GM23338 (cell line): ENCODE results near the gene PRMT7. TPM values are rescaled to one million over a fixed set of nuclear protein-coding genes. Genes with fewer than 3 reads are reported as not detected.

Experiments used
- ATAC-seq: fragments of 200-7000 bp; cut with Tn5 transposase; 3 replicates; pipeline ENCODE4 v1.9.1; 2020
- DNase-seq: peaks from one replicate; pipeline ENCODE4 v3.0.0-alpha.2; 2015; ENCODE audit warnings: low spot score
- H2AFZ ChIP-seq: fragments of 200-600 bp; sonication (generic); 2 replicates; pipeline ENCODE4 v1.8.0; 2016; ENCODE audit warnings: antibody characterized with exemption, mild to moderate bottlenecking, moderate library complexity
- H3F3A ChIP-seq: fragments of 200-600 bp; sonication (generic); replicated peaks from 2 replicates; pipeline ENCODE4 v1.8.0; 2017; ENCODE audit warnings: antibody characterized with exemption, mixed run types, low read depth
- H3K27ac ChIP-seq: fragments of 200-600 bp; sonication (generic); 2 replicates; pipeline ENCODE4 v1.6.1; 2016; ENCODE audit warnings: low read depth
- H3K27me3 ChIP-seq: fragments of 200-600 bp; sonication (generic); 2 replicates; pipeline ENCODE4 v1.8.0; 2016; ENCODE audit warnings: mild to moderate bottlenecking, mixed run types, moderate library complexity; ENCODE audit not compliant: insufficient read depth
- H3K36me3 ChIP-seq: fragments of 200-600 bp; sonication (generic); 2 replicates; pipeline ENCODE4 v1.8.0; 2016; ENCODE audit warnings: mild to moderate bottlenecking; ENCODE audit not compliant: insufficient read depth
- H3K4me1 ChIP-seq: fragments of 200-600 bp; sonication (generic); 2 replicates; pipeline ENCODE4 v1.8.0; 2016; ENCODE audit warnings: mild to moderate bottlenecking, moderate library complexity; ENCODE audit not compliant: insufficient read depth
- H3K4me2 ChIP-seq: fragments of 200-600 bp; sonication (generic); 2 replicates; pipeline ENCODE4 v1.7.1; 2017; ENCODE audit warnings: mixed run types
- H3K4me3 ChIP-seq: fragments of 200-600 bp; sonication (generic); 2 replicates; pipeline ENCODE4 v1.6.1; 2016; ENCODE audit warnings: mixed run types
- H3K79me2 ChIP-seq: fragments of 200-600 bp; sonication (generic); replicated peaks from 2 replicates; pipeline ENCODE4 v1.8.0; 2017; ENCODE audit warnings: mild to moderate bottlenecking; ENCODE audit not compliant: insufficient read depth
- H3K9me2 ChIP-seq: fragments of 200-600 bp; sonication (generic); 2 replicates; pipeline ENCODE4 v1.8.0; 2017; ENCODE audit not compliant: insufficient read depth
- H4K20me1 ChIP-seq: fragments of 200-600 bp; sonication (generic); replicated peaks from 2 replicates; pipeline ENCODE4 v1.8.0; 2017; ENCODE audit warnings: mild to moderate bottlenecking; ENCODE audit not compliant: insufficient read depth
- H3K27ac Mint-ChIP-seq: 2 replicates; pipeline ENCODE4 v1.8.0; 2020; ENCODE audit warnings: inconsistent platforms, mild to moderate bottlenecking, moderate library complexity, mixed read lengths
- H3K27me3 Mint-ChIP-seq: 3 replicates; pipeline ENCODE4 v1.8.0; 2022; ENCODE audit warnings: low read depth, mild to moderate bottlenecking, moderate library complexity, mixed read lengths, inconsistent platforms; ENCODE audit not compliant: insufficient read depth, poor library complexity
- H3K36me3 Mint-ChIP-seq: 3 replicates; pipeline ENCODE4 v1.8.0; 2021; ENCODE audit warnings: low read depth, mild to moderate bottlenecking, inconsistent platforms, moderate library complexity, mixed read lengths
- H3K4me1 Mint-ChIP-seq: 3 replicates; pipeline ENCODE4 v1.8.0; 2020; ENCODE audit warnings: mild to moderate bottlenecking, inconsistent platforms, mixed read lengths
- H3K4me3 Mint-ChIP-seq: 3 replicates; pipeline ENCODE4 v1.8.0; 2021; ENCODE audit warnings: moderate library complexity, mild to moderate bottlenecking, inconsistent platforms, mixed read lengths
- H3K9me3 Mint-ChIP-seq: 3 replicates; pipeline ENCODE4 v1.8.0; 2020; ENCODE audit warnings: moderate library complexity, mild to moderate bottlenecking, inconsistent platforms, mixed read lengths
- CREB1 ChIP-seq: fragments of 250-450 bp; sonication (Bioruptor Pico); IDR thresholded peaks from 2 replicates; pipeline ENCODE4 v1.5.0; 2020; ENCODE audit warnings: low read depth, mild to moderate bottlenecking, moderate library complexity
- CTCF ChIP-seq, 2 experiments: fragments of 200-600 bp in 1 of 2; sonication (generic) in 1 of 2; conservative IDR thresholded peaks; 2 replicates each; pipeline versions ENCODE4 v1.5.1 to v1.6.1; 2016 to 2017; ENCODE audit warnings: antibody characterized with exemption in 2 of 2, low read depth in 2 of 2, mild to moderate bottlenecking in 2 of 2, moderate library complexity in 1 of 2
- ETS1 ChIP-seq: IDR thresholded peaks from 2 replicates; pipeline ENCODE4 v1.6.1; 2016; ENCODE audit warnings: antibody characterized with exemption
- EZH2 ChIP-seq: fragments of 200-600 bp; sonication (generic); IDR thresholded peaks from one replicate; pipeline ENCODE4 v1.8.0; 2017; ENCODE audit warnings: antibody characterized with exemption, mild to moderate bottlenecking, low read depth; ENCODE audit not compliant: unreplicated experiment
- JUNB ChIP-seq: IDR thresholded peaks from one replicate; pipeline ENCODE4 v1.6.1; 2016; ENCODE audit warnings: antibody characterized with exemption; ENCODE audit not compliant: unreplicated experiment
- NANOG ChIP-seq: IDR thresholded peaks from 2 replicates; pipeline ENCODE4 v1.6.1; 2016; ENCODE audit warnings: antibody characterized with exemption, borderline replicate concordance
- POLR2AphosphoS5 ChIP-seq: IDR thresholded peaks from 2 replicates; pipeline ENCODE4 v1.6.1; 2016; ENCODE audit warnings: antibody characterized with exemption, low read depth
- REST ChIP-seq: IDR thresholded peaks from one replicate; pipeline ENCODE4 v1.6.1; 2018; ENCODE audit warnings: antibody characterized with exemption; ENCODE audit not compliant: unreplicated experiment
- ZNF114 ChIP-seq: fragments of 250-450 bp; sonication (Bioruptor Pico); IDR thresholded peaks from 2 replicates; pipeline ENCODE4 v1.5.0; 2020; ENCODE audit warnings: mild to moderate bottlenecking, moderate library complexity
- ZNF462 ChIP-seq: fragments of 250-450 bp; sonication (Bioruptor Pico); IDR thresholded peaks from 2 replicates; pipeline ENCODE4 v1.5.0; 2020; ENCODE audit warnings: mild to moderate bottlenecking, moderate library complexity
- polyA plus RNA-seq: library from polyadenylated mRNA; unstranded; fragments of >200 nt; fragmentation: Nextera tagmentation; extraction: Ambion mirVana; gene quantifications from 2 replicates; pipeline ENCODE4 v1.2.1, GENCODE V29; 2016
- total RNA-seq: library from RNA; depleted of rRNA; stranded (reverse); fragments of >200 nt; shearing (Covaris generic); gene quantifications from 2 replicates; pipeline ENCODE4 v1.2.3, GENCODE V29; 2014

PRMT7 gene
- total and polyA plus RNA-seq, 2 experiments from 2014 or later: 20.2 to 65.3 TPM

GRCh38 chr16:68379472-68380347, 68.9 kb downstream of the PRMT7 start:
- ATAC-seq (no peak), DNase-seq (no peak)
- Histone ChIP-seq H3K27me3 (no peaks in the 10 kb centered on the region), H3K4me3 (no peak overlapping the region), H3K27ac (no peak overlapping the region), H3K9me2 (no peaks in the 10 kb centered on the region), H4K20me1 (no peaks in the 10 kb centered on the region; the same call in 1 of the 2 replicates), H3K79me2 (no peaks in the 10 kb centered on the region), H2AFZ (no peak overlapping the region), H3K4me1 (peaks cover 10% of the 10 kb centered on the region), H3K36me3 (no peaks in the 10 kb centered on the region), H3F3A (no peaks in the 10 kb centered on the region), H3K4me2 (no peak overlapping the region)
- Mint-ChIP-seq H3K4me1 (peaks cover 19% of the 10 kb centered on the region), H3K36me3 (no peaks in the 10 kb centered on the region), H3K27me3 (peaks cover 3% of the 10 kb centered on the region), H3K9me3 (no peaks in the 10 kb centered on the region), H3K27ac (no peak overlapping the region), H3K4me3 (no peak overlapping the region)
- no peak for TF ChIP-seq ETS1
- no peak for TF ChIP-seq ZNF114 (CRISPR knock-in tag)
- TF ChIP-seq CREB1 (CRISPR knock-in tag): no peak
- TF ChIP-seq NANOG: no peak
- no peak for TF ChIP-seq REST
- TF ChIP-seq POLR2AphosphoS5: no peak
- no peak for TF ChIP-seq CTCF (conservative IDR thresholded peaks at IDR 0.05; ENCODE audit: low read depth in 2 of 2)
- no peak for TF ChIP-seq EZH2
- no peak for TF ChIP-seq JUNB
- TF ChIP-seq ZNF462 (CRISPR knock-in tag): no peak
